HepG2 (cell line): ENCODE results near the gene UBE2Q1.

ENCODE experiments used
- CTCF ChIP-seq: sonication (generic); formaldehyde crosslinking; IDR thresholded peaks from 2 replicates; pipeline ENCODE4 v1.5.0; 2020; ENCODE audit warnings: mild to moderate bottlenecking, missing genetic modification reagents, moderate library complexity
- EP300 ChIP-seq, 3 experiments: sonication (generic) in 1 of 3; formaldehyde crosslinking in 1 of 3; IDR thresholded peaks; 2 replicates each; pipeline versions ENCODE4 v1.5.1 to v1.6.1; 2011 to 2020; ENCODE audit warnings: low read depth in 2 of 3, low read length in 2 of 3, borderline replicate concordance in 1 of 3, improper control_type of control experiment in 1 of 3, mild to moderate bottlenecking in 1 of 3, missing genetic modification reagents in 1 of 3, moderate library complexity in 1 of 3
- FOXO4 ChIP-seq: sonication (generic); formaldehyde crosslinking; conservative IDR thresholded peaks from 2 replicates; pipeline ENCODE4 v1.8.1; 2023; ENCODE audit warnings: missing genetic modification reagents
- HNF4G ChIP-seq, 2 experiments: sonication (generic) in 1 of 2; formaldehyde crosslinking in 1 of 2; IDR thresholded peaks; 2 replicates each; pipeline versions ENCODE4 v1.4.0 to v1.6.1; 2011 to 2020; ENCODE audit warnings: borderline replicate concordance in 2 of 2, low read depth in 2 of 2, mild to moderate bottlenecking in 2 of 2, low read length in 1 of 2, missing genetic modification reagents in 1 of 2, moderate library complexity in 1 of 2
- KDM6A ChIP-seq: IDR thresholded peaks from 2 replicates; pipeline ENCODE4 v1.6.1; 2016; ENCODE audit warnings: low read depth
- MYC ChIP-seq: sonication (generic); formaldehyde crosslinking; IDR thresholded peaks from 2 replicates; pipeline ENCODE4 v1.9.0; 2021; ENCODE audit warnings: missing genetic modification reagents, borderline replicate concordance
- RAD21 ChIP-seq: fragments of 450-650 bp; formaldehyde crosslinking; IDR thresholded peaks from 2 replicates; pipeline ENCODE4 v1.5.0; 2020; ENCODE audit warnings: mild to moderate bottlenecking
- ZNF232 ChIP-seq: sonication (generic); formaldehyde crosslinking; IDR thresholded peaks from 2 replicates; pipeline ENCODE4 v1.4.0; 2020; ENCODE audit warnings: missing genetic modification reagents, borderline replicate concordance
- ZNF550 ChIP-seq: sonication (generic); formaldehyde crosslinking; IDR thresholded peaks from 2 replicates; pipeline ENCODE4 v1.4.0; 2020; ENCODE audit warnings: mild to moderate bottlenecking, missing genetic modification reagents, borderline replicate concordance
- ZNF749 ChIP-seq: sonication (generic); formaldehyde crosslinking; IDR thresholded peaks from 2 replicates; pipeline ENCODE4 v1.8.0; 2022; ENCODE audit warnings: mild to moderate bottlenecking, missing genetic modification reagents, moderate library complexity, borderline replicate concordance
- TF ChIP-seq, protein P1 (sequence below): sonication (generic); formaldehyde crosslinking; IDR thresholded peaks from 2 replicates; pipeline ENCODE4 v1.5.0; 2020; ENCODE audit warnings: missing genetic modification reagents
- TF ChIP-seq, protein P2 (sequence below): sonication (generic); formaldehyde crosslinking; IDR thresholded peaks from 2 replicates; pipeline ENCODE4 v1.8.0; 2022; ENCODE audit warnings: mild to moderate bottlenecking, missing genetic modification reagents, moderate library complexity
- TF ChIP-seq, protein P3 (sequence below): sonication (generic); formaldehyde crosslinking; IDR thresholded peaks from 2 replicates; pipeline ENCODE4 v1.5.1; 2020; ENCODE audit warnings: mild to moderate bottlenecking, moderate library complexity, missing genetic modification reagents

GRCh38 chr1:154594811-154595210 is 36.3 kb upstream of the UBE2Q1 start:
- TF ChIP-seq, protein P1, sequence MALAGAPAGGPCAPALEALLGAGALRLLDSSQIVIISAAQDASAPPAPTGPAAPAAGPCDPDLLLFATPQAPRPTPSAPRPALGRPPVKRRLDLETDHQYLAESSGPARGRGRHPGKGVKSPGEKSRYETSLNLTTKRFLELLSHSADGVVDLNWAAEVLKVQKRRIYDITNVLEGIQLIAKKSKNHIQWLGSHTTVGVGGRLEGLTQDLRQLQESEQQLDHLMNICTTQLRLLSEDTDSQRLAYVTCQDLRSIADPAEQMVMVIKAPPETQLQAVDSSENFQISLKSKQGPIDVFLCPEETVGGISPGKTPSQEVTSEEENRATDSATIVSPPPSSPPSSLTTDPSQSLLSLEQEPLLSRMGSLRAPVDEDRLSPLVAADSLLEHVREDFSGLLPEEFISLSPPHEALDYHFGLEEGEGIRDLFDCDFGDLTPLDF (CRISPR knock-in tag) = no peak
- TF ChIP-seq CTCF (CRISPR knock-in tag) (no peak), FOXO4 (CRISPR knock-in tag) (no peak), KDM6A (CRISPR knock-in tag) (no peak), ZNF232 (CRISPR knock-in tag) (no peak), EP300 (IDR thresholded peaks at IDR 0.05; ENCODE audit: low read depth in 2 of 2, low read length in 2 of 2) (no peak), EP300 (CRISPR knock-in tag; IDR thresholded peaks at IDR 0.05; ENCODE audit: borderline replicate concordance) (no peak), MYC (CRISPR knock-in tag) (no peak), ZNF749 (no peak), RAD21 (CRISPR knock-in tag) (no peak), ZNF550 (CRISPR knock-in tag) (no peak), HNF4G (IDR thresholded peaks at IDR 0.05; ENCODE audit: borderline replicate concordance, low read depth, low read length) (no peak), HNF4G (CRISPR knock-in tag; IDR thresholded peaks at IDR 0.05; ENCODE audit: borderline replicate concordance, low read depth) (no peak)
- TF ChIP-seq, protein P2, sequence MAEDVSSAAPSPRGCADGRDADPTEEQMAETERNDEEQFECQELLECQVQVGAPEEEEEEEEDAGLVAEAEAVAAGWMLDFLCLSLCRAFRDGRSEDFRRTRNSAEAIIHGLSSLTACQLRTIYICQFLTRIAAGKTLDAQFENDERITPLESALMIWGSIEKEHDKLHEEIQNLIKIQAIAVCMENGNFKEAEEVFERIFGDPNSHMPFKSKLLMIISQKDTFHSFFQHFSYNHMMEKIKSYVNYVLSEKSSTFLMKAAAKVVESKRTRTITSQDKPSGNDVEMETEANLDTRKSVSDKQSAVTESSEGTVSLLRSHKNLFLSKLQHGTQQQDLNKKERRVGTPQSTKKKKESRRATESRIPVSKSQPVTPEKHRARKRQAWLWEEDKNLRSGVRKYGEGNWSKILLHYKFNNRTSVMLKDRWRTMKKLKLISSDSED (CRISPR knock-in tag) = no peak
- TF ChIP-seq, protein P3, sequence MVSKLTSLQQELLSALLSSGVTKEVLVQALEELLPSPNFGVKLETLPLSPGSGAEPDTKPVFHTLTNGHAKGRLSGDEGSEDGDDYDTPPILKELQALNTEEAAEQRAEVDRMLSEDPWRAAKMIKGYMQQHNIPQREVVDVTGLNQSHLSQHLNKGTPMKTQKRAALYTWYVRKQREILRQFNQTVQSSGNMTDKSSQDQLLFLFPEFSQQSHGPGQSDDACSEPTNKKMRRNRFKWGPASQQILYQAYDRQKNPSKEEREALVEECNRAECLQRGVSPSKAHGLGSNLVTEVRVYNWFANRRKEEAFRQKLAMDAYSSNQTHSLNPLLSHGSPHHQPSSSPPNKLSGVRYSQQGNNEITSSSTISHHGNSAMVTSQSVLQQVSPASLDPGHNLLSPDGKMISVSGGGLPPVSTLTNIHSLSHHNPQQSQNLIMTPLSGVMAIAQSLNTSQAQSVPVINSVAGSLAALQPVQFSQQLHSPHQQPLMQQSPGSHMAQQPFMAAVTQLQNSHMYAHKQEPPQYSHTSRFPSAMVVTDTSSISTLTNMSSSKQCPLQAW (CRISPR knock-in tag) = no peak
